COR-L47 (cell line): ENCODE results near the gene SENP8.
"Not testable (repeated sequence)": the region's sequence is repeated elsewhere in the genome, so short reads cannot be mapped to it uniquely, and the experiment has no call there.

ENCODE experiments used
- DNase-seq: peaks from one replicate; lab custom pipeline; 2025; lab: John Stamatoyannopoulos, UW

SENP8 gene

DNA sequence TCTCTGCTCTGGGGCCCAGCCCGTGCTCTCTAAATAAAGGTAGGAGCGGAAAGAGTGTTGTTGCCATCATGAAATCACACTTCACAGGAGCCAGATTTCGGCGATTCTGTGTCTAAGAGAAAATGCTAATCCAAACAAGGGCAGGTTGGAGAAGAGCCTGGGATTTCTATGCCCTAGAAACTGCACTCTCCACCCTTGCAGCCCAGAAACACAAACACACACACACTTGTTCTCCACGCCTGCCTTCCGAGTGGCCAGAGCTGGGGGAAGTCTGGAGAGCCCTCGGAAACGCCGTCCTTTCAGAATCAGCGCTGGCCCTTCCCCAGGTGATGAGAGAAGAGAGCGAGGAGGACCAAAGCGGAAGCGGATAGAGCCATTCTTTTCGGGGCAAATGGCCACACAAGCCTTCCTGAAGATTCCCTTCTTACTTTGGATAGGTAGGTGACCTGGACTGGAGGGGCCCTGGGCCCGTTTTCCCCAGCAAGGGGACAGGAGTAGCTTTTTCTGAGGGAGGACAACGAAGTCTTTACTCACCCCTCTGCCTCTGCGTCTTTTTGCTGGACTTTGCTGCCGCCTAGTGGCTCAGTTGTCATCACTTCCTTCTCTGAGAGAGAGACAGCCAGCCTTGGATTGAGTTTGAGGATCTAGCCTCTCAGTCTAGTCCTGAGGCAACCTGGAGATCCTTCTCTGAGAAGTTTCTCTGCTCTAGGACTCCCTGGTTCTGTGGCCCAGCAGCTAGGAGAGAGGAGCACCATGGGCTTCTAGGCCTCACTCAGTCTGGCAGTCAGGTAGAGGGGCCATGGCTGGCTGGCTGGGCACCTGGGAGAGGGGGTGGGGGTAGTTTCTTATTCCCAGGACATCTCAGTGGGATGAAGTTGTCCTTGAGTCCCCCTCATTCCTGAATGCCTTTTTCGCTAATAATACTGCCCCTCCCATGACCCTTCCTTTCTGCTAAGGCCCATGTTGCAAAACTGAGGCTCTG, 37.7 kb downstream of the SENP8 start:
- peak; percentile 81 for DNase-seq

DNA sequence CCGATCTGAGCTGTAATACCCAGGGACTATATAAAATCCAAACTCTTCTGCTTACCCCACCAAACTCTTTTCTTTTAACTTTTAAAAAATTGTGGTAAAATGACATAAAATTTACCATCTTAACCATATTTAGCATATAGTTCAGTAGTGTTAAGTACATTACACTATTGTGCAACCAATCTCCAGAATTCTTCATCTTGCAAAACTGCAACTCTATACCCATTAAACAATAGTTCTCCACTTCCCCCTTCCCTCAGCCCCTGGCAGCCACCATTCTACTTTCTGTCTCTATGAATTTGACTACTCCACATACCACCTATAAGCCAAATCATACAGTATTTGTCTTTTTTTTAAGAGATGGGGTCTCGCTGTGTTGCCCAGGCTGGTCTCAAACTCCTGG, 38.7 kb downstream of the SENP8 start:
- no peak for DNase-seq

DNA sequence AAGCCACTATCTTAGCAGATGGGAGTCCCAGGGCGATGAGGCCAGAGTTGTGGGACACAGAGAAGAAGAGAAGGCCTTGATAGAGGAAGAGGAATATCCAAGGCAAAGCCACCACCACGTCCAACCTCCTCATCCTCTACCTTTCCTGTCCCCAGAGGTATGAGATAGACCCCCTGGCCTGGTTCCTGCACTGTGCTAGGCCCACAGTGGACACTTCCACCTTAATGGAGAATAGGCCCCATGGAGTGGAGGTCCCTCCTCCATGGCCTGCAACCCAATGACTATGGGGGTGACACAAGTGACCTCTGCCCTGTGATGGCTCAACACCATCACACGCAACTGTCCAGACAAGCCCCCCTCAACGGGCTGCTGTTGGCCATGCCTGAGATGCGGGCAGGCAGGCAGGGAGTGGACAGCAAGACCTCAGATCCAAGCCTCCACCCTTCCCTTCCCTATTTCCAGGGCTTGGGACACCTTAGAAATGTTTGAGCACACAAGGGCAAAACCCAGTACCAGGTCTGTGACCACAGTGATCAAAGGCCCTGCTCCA, 42.6 kb downstream of the SENP8 start:
- no peak for DNase-seq

DNA sequence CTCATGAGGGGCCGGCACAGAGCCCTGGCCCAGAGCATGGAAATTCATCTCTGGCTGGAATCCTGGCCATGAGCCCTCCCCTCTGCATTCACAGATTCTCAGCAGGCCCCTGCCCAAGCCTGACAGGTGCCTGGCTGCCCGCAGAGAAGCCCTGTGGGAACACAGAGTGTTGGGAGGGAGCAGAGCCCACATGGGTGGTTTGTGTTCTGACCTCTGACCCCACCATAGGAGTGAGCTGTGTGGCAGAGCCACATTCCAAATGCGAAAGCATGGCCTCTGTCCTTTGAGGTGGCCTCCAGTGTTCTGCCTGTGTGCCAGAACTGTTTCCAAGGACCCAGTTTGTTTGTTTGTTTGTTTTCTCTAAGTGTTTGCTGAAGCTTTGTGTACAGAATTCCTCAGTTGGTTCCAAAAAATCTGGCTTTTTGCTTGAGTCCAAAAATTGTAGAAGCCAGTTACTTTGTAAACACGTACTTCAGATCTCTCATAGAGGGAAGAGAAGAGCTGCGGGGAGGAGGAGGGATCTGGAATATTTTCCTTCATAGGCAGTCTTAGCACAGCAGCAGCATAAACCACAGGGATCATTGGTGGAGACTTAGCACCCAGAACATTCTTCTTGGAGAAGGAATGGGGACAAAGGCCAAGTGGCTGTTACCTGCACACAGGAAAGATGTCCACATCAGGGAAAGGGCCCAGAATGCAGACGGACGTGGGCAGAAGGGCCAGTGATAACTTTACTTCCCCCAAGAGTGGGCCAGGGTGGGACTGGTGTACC, 43.3 kb downstream of the SENP8 start:
- no peak for DNase-seq

DNA sequence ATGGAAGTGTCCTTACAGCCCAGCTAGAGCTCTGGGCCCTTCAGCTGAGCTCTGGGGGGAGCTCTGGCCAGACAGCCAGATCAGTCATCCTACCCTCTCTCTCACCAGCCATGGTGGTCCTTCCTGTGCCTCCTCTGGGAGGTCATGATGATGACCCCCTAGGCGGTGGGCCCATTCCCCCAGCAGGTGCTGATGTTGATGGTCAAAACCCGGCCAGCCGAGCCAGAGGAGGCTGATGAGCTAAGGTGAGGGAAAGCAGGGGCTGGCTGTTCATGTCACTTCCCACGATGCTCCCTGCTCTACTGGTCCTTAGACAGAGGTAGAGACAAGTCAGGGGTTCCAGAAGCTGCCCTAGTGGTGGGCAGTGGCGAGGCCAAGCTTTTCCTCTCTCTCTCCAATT, 44.4 kb downstream of the SENP8 start:
- no peak for DNase-seq

DNA sequence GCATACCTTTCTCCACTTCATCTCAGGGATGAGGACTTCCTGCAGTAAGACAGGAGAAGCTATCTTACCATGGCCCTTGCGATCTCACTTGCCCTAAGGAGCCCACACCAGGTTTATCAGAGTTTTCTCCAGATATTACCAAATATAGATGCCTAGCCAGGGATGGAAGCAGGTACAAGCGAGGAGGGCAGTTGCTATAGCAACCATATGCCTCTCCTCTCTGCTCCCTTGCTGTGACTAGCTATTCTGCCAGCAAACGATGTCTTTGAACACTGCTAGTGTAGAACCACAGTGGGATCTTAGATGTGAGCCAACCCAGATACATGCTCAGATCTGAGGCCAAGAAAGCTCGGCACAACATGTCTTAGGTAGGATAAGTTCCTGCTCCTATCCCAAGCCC, 45.5 kb downstream of the SENP8 start:
- DNase-seq, result no peak

DNA sequence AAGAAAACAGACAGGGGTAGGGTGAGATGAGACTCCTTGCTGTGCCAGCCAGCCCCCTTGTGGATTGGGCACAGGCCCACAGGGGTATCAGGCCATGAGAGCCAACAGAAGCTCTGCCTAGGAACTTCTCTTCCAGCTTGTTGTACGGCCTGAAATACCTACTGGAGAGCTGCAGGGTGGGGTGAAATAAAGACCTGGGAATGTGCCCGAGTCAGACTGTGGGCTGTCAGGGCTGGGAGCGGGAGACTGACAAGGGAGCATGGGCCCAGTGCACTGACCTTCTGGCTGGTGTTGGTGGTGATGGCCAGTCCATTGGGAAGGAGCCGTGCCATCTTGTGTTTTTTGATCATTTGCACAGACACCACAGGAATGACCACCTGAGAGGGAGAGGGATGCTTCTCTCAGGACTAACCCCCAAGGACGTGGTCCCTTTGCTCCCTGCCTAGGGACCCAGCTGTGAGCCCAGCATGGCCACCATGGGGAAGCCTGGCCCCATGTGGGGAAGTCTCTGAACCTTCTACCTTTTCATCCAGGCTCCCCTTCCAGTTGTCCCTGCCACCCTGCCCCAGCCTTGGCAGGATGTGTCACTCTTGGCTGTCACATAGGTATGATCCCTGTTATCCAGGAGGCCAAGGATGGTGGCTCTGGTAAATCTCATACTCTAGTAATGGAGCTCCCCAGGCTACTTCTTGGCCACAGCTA, 48.7 kb downstream of the SENP8 start:
- no peak for DNase-seq

DNA sequence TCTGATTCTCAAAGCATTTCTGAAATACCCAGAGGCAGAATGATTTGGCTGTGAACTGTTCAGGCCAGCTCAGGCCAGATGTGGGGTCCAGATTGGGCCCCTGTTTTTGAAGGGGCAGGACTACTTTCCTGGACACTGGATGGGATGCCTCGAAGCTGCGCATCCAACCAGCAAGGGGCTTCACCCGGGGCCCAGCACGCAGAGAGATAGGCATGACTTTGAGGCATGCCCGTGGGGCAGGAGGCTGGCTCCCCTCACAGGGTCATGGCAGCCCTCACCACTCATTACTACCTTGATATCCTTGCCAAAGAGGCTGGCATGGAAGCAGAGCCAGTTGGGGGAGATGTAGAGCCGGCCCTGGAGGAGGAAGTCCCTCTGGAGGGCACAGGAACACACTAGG, 49.2 kb downstream of the SENP8 start:
- no peak for DNase-seq

DNA sequence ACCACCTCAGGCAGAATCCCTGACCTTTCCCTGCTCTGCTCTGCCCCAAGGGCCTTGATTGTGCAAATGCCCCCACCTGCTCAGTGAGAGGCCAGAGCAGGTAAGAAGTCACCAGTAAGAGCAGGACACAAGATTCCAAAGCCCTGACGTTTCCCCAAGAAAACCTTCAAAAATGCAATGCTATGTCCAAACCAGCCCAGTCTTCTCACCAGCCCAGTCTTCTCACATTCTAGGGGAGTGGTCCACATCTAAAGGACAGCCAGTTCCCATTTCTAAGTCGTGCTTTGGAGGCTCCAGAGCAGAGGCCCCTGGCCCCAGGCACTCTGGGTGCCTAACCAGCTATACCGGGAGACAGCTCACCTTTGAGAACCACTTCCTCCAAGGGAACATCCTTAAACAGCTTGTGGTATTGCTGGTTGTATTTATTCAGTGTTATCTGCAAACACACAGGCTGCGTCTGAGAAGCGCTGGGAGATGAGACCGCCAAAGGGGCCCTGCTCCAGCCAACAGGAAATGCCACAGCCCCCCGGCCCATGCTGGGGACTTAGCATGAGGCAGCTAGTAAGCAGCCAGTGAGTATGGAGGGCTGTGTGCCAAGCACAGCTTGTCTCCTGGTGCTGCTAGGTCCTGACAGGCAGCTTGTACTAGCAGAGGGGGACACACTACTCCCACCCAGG, 50.1 kb downstream of the SENP8 start:
- DNase-seq, result peak; percentile 65

DNA sequence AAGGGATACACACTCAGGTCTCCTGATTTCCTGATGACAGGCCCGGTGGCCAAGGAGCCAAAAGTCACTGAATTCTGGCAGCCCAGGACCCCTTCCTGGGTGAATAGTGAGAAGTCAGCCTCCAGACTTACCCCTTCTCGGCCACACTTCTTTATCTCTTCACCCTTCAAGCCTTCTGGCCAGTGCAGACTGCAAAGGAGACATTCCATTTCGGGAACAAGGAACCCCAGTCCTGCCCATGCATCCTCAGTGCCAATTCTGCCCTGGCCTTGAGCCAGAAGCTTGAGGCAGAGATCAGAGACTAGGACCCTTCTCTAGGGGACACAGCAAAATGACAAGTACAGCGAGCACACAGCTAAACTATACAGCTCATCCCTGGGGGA, 50.6 kb downstream of the SENP8 start:
- no peak for DNase-seq

DNA sequence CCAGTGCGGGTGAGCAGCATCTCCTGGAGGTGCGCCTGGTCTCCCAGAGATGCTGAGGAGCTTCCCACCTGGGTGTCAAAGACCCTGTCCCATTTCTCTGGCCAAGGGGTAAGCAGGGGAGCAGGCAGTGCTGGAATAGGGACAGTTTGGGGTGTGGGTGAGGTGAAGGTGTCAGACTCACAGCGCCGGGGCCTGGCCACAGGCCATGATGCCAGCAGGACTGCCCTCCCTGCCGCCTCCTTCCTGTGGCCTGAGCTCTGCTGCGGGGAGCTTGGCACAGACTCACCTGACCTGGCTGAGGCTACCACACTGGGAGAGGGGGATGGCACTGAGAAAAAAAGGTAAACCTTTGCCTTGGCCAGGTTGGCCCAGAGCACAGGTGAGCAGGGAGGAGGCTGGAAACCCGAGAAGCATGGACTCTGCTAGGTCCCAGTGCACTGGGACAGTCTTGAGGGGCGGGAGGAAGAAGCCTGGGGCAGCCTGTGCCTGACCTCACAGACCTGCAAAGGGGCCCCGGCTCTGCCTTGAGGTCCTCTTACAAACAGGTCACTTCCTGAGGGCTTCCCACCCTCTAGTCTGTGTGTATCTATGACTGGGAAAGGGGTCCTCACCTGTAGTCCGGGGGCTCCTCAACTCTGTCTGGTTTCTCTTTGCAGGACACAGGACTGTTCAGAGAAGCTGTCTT, 51.2 kb downstream of the SENP8 start:
- no peak for DNase-seq

DNA sequence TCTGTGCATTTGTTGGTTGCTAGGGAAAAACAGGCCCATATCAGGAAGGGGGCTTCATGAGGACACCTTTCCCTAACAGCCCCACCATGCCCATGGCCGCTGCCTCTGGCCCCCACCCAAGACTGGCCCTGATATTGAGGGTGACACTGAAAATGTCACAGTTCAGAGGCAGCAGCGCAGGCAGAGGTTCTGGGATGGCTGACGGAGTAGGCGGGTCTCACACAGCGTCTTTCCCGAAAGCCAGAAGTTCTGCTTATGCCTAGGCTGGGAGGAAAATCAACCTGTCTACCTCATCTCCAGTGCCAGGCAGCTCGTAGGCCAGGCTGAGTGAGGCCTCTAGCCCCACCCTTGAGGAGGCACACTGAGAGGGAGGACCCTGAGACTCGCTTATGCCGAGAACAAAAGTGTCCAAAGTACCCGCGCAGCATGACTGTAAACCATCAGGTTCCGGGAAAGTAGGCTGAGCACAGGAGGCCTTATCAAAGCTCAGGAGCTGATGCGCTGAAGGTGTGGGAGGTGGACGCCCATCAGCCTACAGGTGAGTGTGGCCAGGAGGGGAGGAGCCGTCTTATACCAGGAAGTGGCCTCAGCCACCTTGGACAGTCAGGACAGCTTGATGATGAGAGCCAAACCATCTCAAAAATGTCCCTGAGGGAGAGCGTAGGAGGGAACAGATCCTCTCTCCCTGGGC, 51.9 kb downstream of the SENP8 start:
- DNase-seq, result no peak

DNA sequence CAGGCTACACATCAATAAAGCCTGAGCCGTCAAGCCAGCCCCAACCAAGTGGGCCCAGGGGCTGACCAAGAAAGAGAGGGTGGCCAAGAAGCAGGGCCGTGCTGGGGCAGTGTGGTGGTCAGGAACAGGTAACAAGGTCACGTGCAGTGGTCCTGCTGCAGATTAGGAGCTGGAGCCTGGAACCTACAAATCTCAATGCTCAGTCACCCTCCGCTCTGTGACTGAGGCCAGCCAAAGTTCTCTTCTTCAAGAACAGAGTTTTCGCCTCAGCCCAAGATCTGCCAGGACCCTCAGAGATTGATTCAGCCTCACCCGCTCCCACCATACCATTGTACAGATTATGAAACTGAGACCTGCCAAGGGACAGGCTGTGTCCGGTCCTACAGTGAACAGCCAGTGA, 52.5 kb downstream of the SENP8 start:
- DNase-seq, result no peak

DNA sequence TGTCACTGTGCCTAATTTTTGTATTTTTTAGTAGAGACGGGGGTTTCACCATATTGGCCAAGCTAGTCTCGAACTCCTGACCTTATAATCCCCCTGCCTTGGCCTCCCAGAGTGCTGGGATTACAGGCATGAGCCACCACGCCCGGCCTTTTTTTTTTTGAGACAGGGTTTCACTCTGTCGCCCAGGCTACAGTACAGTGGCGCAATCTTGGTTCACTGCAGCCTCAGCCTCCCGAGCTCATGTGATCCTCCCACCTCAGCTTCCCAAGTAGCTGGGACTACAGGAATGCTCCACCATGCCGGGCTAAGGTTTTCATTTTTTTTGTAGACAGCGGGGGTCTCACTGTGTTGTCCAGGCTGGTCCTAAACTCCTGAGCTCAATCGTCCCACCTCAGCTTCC, 53.8 kb downstream of the SENP8 start:
- not testable (repeated sequence) for DNase-seq

DNA sequence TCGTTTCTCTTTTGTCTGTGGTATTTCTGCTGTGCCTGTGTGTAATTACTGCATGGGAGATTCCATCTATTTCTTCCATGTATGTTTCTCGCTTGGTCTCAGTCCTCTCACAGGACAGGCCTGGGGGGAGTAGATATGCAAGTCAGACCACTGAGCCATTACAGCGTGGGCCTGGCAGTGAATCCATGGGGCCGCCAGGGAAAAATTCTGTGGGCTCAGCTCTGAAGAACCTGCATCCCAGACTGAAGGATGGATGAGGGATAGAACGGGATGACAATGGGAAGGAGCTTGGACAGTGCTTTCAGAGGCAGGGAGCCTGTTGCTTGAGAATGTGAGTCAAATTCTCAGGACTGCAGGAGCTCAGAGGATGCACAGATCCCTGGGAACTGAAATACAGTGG, 54.6 kb downstream of the SENP8 start:
- DNase-seq, result no peak

DNA sequence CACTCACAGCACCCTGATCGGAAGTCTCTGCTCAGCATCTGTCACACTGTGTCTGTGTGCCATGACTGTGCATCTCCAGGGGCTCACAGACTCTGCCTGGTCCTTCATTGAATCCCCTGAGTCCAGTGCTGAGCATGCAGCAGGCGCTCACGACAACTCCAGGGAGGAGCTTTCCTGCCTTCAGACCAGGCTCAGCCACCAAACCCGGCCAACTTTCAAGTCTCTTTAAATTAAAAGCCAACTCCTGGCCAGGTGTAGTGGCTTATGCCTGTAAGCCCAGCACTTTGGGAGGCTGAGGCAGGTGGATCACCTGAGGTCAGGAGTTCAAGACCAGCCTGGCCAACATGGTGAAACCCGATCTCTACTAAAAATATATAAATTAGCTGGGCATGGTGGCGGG, 55.2 kb downstream of the SENP8 start:
- DNase-seq, result no peak

DNA sequence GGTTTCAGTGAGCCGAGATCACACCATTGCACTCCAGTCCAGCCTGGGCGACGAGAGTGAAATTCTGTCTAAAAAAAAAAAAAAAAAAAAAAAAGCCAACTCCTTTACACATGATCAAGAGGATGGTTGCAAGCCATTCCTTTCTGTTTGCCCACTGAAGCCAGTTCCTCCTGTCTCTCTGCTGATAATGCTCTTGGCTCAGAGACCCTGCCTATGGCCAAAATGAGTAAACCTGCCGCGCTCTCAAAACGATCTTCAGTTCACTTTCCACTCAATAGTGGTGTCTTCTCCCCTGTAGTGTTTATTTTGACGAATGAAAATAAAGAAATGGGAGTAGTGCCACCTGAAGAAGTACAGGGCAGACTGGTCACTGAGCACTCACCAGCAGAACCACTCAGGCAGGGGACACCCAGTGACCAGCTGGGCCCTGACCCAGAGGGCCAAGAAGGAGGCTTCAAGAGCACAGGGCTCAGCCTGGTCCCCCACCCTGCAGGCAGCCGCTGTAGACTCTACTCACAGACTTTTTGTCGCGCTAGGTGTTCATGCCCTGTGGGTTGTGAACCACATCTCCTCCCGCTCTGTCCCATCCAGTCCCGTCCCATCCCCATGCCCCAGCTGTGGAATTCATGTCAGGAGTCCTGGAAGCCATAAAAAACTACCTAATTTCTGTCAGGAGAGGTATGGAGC, 55.8 kb downstream of the SENP8 start:
- no peak for DNase-seq

DNA sequence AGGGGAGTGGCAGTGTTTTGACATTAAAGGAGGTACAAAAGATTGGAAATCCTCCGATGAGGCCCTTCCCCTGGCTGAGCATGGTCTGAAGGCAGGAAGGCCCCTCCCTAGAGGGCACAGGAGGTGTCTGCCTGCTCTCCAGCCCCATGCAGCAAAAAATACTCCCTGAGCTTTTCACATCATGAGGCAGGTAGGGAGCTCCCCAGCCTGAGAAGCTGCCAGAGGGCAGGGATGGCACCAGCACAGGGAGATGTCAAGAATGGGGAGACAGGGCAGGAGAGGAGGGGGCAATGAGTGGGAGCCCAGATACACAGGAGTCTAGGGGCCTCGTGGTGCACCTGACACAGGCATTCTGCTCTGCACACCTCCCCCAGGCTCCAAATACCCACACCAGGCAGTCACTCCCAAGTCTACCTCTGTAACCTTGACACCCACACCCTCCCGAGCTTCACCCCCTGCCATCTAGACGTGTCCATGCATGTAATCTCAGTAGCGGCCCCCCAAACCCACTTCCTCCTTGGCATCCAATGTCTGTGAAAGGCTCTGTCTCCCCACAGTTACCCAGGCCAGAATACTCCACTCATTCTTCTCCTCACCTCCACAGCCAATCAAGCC, 56.5 kb downstream of the SENP8 start:
- no peak for DNase-seq
